GOT3 (cell line): Measurements from ENCODE around the gene TIRAP.
"Not testable (repeated sequence)": the region's sequence is repeated elsewhere in the genome, so short reads cannot be mapped to it uniquely, and the experiment has no call there.

Experiments
- DNase-seq: peaks from one replicate; lab custom pipeline; 2025; ENCODE audit warnings: mixed read lengths; lab: John Stamatoyannopoulos, UW

The TIRAP gene, protein sequence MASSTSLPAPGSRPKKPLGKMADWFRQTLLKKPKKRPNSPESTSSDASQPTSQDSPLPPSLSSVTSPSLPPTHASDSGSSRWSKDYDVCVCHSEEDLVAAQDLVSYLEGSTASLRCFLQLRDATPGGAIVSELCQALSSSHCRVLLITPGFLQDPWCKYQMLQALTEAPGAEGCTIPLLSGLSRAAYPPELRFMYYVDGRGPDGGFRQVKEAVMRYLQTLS

GRCh38 chr11:126282736-126283591 is at the start of gene TIRAP:
Gene TIRAP, plus strand, starts transcription at chr11:126283093. Its CDS starts 7,802 bp downstream, at chr11:126290895.
- DNase-seq, result no peak

DNA sequence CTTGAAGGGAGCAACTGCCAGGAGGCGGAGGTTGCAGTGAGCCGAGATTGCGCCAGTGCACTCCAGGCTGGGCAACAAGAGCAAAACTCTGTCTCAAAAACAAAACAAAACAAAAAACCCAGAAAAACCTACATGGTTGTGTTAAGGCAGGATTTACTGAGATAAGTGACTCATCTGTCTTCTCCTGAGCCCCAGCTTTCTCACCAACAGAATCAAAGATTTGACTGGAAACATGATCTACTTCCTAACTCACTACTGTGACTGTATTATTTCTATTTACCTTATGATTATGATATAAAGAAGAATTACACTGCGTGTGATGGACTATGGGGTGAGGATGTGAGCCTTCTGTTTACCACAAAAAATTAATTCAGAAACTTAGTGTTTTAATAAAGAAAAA is 49.5 kb upstream of the TIRAP start:
- DNase-seq, result no peak

- no peak for DNase-seq
Measured at GRCh38 chr11:126246636-126247035, 36.3 kb upstream of the TIRAP start.

DNA sequence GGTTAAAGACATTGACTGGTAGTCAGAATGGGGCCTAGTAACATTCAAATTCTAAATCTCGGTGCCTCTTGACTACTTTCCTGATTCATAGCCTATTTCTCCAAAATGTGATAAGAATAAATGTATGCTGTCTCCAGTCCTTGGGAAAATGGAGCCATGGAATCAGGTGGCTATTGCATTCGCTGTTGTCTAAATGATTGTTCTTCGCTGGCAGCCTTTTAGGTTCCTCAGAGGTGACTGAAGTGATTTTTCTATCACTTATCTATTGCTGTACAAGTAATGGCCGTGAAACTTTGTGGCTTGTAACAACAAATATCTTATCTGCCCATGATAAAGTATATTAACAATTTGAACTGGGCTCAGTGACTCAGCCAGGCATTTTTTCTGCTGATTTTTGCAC is 29.6 kb upstream of the TIRAP start:
- DNase-seq, result no peak

DNA sequence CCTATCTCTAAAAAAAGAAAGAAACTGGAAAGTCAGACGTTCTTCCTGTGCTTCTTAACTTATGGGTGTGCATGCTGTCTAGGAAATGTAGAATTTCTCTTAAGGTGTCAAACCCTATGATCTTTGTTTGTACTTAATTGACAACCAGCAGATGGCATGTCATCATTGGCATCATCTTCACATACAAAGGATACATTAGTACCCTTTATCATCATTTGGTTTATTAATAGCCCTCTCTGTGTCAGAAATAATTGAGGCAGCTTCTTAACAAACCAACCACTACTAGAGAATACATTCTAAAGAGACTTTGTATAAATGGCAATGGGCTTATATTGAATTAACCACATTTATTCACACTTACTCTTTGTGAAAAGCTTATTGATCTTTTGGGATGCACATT is 28.1 kb upstream of the TIRAP start:
- DNase-seq, result no peak

DNA sequence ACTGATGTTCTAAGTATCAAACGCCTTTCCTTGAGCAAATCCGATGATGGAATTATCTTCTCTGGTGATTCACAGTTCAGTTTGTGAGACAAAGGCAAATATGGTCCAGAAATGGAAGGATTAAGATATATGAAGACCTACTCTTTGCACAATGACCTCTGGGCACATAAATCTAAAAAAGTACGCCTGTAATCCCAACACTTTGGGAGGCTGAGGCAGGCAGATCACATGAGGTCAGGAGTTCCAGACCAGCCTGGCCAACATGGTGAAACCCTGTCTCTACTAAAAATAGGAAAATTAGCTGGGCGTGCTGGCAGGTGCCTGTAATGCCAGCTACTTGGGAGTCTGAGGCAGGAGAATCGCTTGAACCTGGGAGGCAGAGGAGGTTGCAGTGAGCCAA is 27.4 kb upstream of the TIRAP start:
- DNase-seq, result not testable (repeated sequence)

GRCh38 chr11:126256216-126256615 is 26.7 kb upstream of the TIRAP start:
- DNase-seq, result no peak

- no peak for DNase-seq
Measured at GRCh38 chr11:126257144-126257543, 25.7 kb upstream of the TIRAP start.

DNA sequence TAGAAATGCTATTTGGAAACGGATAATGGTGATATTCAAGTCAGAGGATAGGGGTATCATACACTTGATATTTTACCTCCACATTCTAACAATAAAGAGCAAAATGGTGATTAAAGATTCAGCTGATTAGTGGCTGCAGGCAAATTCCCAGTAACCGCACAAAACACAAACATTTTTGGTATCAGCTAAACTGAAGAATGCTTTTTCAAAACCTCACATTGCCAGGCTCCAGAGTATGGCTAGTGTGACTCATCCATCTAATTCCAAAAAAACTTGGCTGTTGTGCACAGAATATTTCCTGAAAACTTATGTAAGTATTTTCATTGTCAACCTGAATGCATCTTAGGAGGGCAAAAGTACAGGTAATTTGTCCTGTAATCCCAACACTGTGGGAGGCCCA is 25.1 kb upstream of the TIRAP start:
- no peak for DNase-seq

GRCh38 chr11:126262216-126262615 is 20.7 kb upstream of the TIRAP start:
- no peak for DNase-seq

DNA sequence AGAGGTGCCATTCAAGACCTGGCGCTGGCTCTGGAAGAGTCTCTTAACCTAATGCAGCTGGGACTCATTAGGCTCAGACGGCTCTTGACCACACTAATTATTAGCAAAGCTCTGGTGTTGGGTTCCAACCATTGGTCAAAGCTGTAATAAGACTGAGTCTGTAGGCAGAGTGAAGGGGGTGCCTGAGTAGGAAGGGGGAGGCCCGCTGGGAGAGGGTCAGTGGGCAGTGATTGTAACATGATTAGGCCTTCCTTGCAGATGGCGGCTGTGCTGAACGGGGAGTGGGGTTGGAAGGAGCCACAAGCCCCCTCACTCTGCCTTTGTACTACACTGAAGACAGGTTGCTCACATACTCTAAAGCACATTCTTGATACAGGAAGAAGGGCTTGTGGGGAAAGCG is 19.4 kb upstream of the TIRAP start:
- DNase-seq, result no peak

- DNase-seq, result no peak
Measured at GRCh38 chr11:126265811-126266210, 17.1 kb upstream of the TIRAP start.

GRCh38 chr11:126267650-126268049 is 15.2 kb upstream of the TIRAP start:
- no peak for DNase-seq

DNA sequence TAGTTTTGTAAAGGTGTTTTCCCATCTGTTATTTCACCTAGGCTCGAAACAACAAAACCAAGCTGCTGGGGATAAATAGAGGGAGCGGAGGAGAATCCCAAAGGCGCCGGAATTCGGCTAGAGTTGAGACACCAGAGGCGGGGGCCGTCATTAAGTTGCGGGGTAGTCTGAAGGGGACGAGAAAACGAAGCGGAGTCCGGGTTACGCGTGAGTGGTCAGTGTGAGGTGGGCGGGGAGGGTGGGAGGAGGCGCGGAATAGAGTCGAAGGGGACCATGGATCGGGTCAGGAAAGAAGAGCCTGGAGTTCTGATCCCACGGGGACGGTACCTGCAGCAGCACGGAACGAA is 14.6 kb upstream of the TIRAP start:
- DNase-seq, result no peak

GRCh38 chr11:126268708-126269579 is 13.9 kb upstream of the TIRAP start, which contains the start of the genes FOXRED1 and SRPRA:
Gene FOXRED1, plus strand, starts transcription at chr11:126269154. Its CDS starts 53 bp downstream, at chr11:126269207.
Gene SRPRA, minus strand, starts transcription at chr11:126268895. Its CDS starts 91 bp downstream, at chr11:126268804.
- DNase-seq, result peak; percentile 84

- no peak for DNase-seq
Measured at GRCh38 chr11:126277322-126277721, 5.6 kb upstream of the TIRAP start.

- no peak for DNase-seq
Measured at GRCh38 chr11:126277780-126278179, 5.1 kb upstream of the TIRAP start.

DNA sequence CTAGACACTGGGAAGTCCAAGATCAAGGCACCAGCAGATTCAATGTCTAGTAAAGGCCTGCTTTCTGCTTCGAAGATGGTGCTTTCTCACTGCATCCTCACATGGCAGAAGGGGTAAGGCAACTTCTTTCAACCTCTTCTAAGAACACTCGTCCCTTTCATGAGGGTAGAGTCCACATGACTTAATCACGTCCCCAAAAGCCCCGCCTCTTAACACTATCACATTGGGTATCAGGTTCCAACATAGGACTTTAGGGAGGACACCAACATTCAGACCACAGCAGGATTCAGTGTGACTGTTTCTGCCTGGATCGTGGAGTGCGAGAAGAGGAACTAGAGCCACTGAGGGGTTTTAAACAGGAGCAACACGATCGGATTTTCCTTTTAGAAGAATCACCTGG is 3.7 kb upstream of the TIRAP start:
- no peak for DNase-seq

DNA sequence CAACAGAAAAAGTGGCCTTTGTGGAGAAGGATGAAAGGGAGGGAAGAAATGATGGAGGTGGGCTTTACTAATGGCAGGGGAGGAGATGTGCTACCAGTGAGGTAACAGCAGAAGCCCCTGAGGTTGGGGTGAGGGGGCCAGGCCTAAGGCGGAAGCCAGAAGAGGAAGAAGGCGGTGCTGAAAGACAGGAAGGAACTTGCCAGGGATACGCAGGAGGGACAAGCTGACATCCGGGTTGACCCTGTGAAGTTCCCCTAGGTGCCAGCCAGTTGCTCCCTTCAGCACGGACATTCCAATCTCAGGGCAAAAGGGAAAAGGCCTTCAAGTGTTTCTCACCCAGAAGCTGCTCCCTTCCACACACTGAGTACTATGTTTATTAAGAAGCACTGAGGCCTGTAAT is 2.3 kb upstream of the TIRAP start:
- DNase-seq, result no peak

DNA sequence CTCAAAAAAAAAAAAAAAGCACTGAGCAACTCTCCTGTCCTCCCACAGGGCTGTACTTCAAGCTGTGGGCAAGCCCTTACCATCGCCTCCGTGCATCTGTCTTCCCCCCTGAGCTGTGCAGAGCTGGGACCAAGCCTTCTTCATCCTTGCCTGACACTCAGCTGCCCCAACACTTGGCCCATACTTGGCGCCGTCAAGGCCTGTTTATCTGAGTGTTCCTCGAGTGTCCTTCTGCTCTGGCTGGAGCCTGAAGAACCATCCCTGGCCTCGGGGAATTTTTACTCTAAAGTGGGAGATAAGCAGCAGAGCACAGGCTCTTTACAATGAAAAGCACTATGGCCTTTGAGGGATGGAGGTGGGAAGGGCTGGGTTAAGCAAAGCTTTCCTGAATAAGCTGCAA is 1.6 kb upstream of the TIRAP start:
- no peak for DNase-seq

- no peak for DNase-seq
Measured at GRCh38 chr11:126281666-126282175, 1.2 kb upstream of the TIRAP start.

GRCh38 chr11:126282361-126282735 is 545 bp upstream of the TIRAP start:
- no peak for DNase-seq
